ENCODE results near the gene ACR.

Gene ACR

DNA sequence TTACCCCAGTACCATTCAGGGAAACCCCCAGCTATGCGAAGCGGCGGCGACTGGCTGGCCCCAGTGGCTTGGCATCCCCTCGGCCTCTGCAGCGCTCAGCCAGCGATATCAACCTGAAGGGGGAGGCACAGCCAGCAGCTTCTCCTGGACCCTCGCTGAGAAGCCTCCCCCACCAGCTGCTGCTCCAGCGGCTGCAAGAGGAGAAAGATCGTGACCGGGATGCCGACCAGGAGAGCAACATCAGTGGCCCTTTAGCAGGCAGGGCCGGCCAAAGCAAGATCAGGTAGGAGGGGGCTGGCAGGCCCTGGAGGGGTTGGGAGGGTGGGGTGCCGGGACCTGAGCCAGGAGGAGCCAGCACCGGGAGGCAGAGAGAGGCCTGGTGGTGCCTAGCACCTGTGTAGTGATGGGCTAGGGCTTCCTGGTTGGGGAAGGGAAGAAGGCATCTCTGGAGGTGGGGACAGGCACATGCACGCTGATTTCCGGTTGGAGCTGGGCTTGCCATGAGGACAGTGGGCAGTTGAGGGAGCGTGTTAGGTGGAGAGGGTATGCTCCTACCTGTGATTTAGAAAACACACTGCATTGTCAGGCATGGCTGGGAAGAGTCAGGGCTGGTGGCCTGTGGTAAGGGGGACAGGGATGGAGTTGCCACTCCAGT is 43.1 kb upstream of the ACR start:
- POLR2A ChIA-PET: interaction anchor here (2.1 kb wide), 1 partner anchor 187 kb away, joined by 5 read pairs; the partner anchor contains the start of genes LMF2 and NCAPH2
- DNase-seq (ENCODE audit: extremely low spot score): no peak
- TF ChIP-seq SP1 (IDR thresholded peaks at IDR 0.05) (no peak), NFRKB (IDR thresholded peaks at IDR 0.05) (no peak), L3MBTL2 (conservative IDR thresholded peaks at IDR 0.05) (no peak), TARDBP (IDR thresholded peaks at IDR 0.05) (no peak), SUZ12 (IDR thresholded peaks at IDR 0.05) (no peak), LEF1 (IDR thresholded peaks at IDR 0.05; ENCODE audit: borderline replicate concordance) (no peak), HDGF (IDR thresholded peaks at IDR 0.05; ENCODE audit: borderline replicate concordance) (no peak), ZNF384 (IDR thresholded peaks at IDR 0.05) (no peak)
- CTCF ChIA-PET: interaction anchor here (1.3 to 1.7 kb wide), 2 partner anchors 68 to 74 kb away, joined by 3 to 5 read pairs; no protein-coding TSS in a partner anchor

DNA sequence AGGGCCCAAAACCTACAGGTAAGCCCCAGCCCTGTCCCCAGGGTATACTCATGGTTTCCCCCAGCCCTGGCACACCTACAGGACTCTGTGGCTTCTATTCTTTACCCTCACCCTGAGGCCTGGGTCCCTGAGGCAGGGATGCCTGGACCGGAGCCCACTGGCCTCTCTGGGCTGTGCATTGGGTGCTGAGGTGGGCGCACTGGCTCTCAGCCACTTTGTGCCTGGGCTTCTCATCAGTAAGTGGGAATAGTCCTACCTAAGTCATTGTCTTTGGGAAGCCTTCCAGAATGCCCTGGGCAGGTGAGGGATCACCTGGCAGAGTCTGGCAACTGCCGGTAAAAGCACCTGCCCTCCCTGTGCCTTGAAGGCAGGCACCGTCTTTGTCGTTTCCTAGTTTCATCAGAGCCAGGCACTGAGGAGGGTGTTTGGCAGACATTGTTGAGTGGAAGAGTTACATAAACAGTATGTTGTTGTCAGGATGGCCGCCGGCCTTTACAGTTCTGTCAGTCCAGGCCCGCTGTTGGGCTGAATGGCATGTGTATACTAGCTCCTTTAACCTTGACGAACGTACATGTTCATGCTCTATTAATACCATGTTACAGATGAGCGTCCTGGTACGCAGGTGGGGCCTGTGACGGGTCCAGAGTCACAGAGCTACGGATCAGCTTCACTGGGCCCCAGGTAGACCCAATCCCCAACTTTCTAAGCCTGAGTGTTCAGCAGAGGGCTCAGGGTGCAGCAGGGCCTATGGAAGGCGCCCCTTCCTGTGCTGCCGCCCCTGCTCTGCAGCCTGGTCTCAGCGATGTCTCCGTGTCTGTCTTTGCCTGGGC is 42.4 kb upstream of the ACR start:
- ChIA-PET CTCF (no interaction called here), POLR2A (interaction anchor here (2.1 kb wide), 1 partner anchor 188 kb away, joined by 5 read pairs; the partner anchor contains the start of genes LMF2 and NCAPH2)
- DNase-seq (ENCODE audit: extremely low spot score): no peak
- TF ChIP-seq ARNT (IDR thresholded peaks at IDR 0.05) (no peak), CTBP1 (IDR thresholded peaks at IDR 0.05; ENCODE audit: borderline replicate concordance) (no peak), TARDBP (IDR thresholded peaks at IDR 0.05) (no peak), FOXM1 (IDR thresholded peaks at IDR 0.05; ENCODE audit: borderline replicate concordance) (no peak), HDGF (IDR thresholded peaks at IDR 0.05; ENCODE audit: borderline replicate concordance) (no peak), SP1 (IDR thresholded peaks at IDR 0.05) (no peak), FOXK2 (IDR thresholded peaks at IDR 0.05) (no peak), FOXA1 (IDR thresholded peaks at IDR 0.05) (no peak)
- TF ChIP-seq, protein P1, sequence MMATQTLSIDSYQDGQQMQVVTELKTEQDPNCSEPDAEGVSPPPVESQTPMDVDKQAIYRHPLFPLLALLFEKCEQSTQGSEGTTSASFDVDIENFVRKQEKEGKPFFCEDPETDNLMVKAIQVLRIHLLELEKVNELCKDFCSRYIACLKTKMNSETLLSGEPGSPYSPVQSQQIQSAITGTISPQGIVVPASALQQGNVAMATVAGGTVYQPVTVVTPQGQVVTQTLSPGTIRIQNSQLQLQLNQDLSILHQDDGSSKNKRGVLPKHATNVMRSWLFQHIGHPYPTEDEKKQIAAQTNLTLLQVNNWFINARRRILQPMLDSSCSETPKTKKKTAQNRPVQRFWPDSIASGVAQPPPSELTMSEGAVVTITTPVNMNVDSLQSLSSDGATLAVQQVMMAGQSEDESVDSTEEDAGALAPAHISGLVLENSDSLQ (IDR thresholded peaks at IDR 0.05): no peak

DNA sequence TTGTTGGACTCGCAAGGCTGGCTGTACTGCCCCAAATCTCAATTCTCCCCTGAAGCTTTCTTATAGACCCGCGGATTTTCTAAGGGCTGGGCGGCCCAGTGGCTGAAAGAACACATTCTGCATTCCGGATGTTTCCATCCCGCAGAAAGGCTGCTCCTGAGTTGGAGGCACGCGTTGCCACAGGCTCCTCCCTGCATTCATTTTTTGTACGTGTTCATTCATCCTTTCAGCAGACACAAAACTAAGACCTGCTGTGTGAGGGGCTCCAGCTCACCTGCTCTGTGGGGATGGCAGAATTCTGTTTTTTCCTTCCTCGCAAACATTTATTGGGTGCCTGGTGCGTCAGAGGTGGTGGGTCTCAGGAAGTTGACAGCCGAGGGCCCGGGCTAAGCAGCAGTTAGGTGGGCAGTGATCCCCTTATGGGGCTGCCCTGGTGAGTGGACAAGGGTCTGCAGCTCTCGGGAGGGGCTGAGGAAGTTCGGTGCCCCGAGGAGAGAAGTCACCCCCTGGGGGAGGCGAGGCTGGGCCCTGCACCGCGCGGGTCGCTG is 41.7 kb upstream of the ACR start:
- no peak for TF ChIP-seq SUZ12 (IDR thresholded peaks at IDR 0.05)
- TF ChIP-seq NFRKB (IDR thresholded peaks at IDR 0.05): no peak
- no peak for TF ChIP-seq LEF1 (IDR thresholded peaks at IDR 0.05; ENCODE audit: borderline replicate concordance)
- TF ChIP-seq FOXK2 (IDR thresholded peaks at IDR 0.05): no peak
- TF ChIP-seq BHLHE40 (IDR thresholded peaks at IDR 0.05; ENCODE audit: borderline replicate concordance): no peak
- no peak for TF ChIP-seq ARNT (IDR thresholded peaks at IDR 0.05)
- TF ChIP-seq, protein P1 (IDR thresholded peaks at IDR 0.05): no peak
- no peak for TF ChIP-seq TARDBP (IDR thresholded peaks at IDR 0.05)
- TF ChIP-seq CTBP1 (IDR thresholded peaks at IDR 0.05; ENCODE audit: borderline replicate concordance): no peak
- no peak for TF ChIP-seq HDGF (IDR thresholded peaks at IDR 0.05; ENCODE audit: borderline replicate concordance)
- TF ChIP-seq FOXA1 (IDR thresholded peaks at IDR 0.05): no peak
- no peak for TF ChIP-seq ELF4 (IDR thresholded peaks at IDR 0.05)
- TF ChIP-seq SP1 (IDR thresholded peaks at IDR 0.05): no peak
- no peak for TF ChIP-seq ZNF384 (IDR thresholded peaks at IDR 0.05)
- TF ChIP-seq L3MBTL2 (conservative IDR thresholded peaks at IDR 0.05): no peak
- no peak for TF ChIP-seq FOXM1 (IDR thresholded peaks at IDR 0.05; ENCODE audit: borderline replicate concordance)
- DNase-seq (ENCODE audit: extremely low spot score): no peak
- POLR2A ChIA-PET: no interaction called here
- CTCF ChIA-PET: no interaction called here

DNA sequence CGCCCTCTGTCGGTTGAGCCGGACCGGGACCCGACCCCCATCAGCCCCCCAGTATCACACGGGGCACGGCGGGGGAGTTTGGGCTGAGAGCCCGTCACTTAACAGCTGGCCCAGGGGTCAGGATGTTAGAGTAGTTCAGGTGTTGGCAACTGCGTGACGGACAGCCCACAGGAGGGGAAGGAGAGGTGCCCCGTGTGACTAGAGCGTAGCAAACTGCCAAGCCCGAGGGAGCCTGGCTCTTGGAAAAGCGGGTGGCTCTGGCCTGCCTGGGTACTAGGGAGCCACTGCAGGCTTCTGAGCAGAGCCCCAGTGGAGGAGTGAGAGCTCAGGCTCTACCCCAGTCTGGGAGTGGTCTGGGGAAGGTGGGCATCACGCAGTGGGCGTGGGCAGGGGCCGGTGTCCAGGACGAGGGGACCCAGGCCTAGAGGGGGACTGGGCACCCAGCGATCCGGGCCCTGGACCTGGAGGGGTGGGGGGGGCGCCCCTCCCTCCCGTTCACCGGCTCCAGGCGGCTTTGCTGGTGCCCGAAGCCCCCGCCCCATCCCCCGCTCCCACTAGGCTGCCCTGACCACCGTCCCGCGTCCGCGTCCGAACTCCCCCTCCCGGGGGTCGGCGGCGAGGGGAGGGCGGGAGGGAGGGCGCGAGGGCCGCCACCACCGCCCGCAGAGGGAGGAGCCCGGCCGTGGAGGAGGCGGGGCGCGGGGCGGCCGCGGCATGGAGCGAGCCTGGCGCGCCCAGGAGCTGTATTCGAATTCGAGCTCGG is 41.0 kb upstream of the ACR start:
- TF ChIP-seq SUZ12 (IDR thresholded peaks at IDR 0.05) (no peak), ARNT (IDR thresholded peaks at IDR 0.05) (no peak), FOXA1 (IDR thresholded peaks at IDR 0.05) (no peak), ZNF384 (IDR thresholded peaks at IDR 0.05) (no peak)
- POLR2A ChIA-PET: interaction anchor here (1.0 kb wide), 1 partner anchor 172 kb away, joined by 3 read pairs; the partner anchor contains the start of gene SCO2
- DNase-seq (ENCODE audit: extremely low spot score): peak; percentile 74
- CTCF ChIA-PET: no interaction called here

DNA sequence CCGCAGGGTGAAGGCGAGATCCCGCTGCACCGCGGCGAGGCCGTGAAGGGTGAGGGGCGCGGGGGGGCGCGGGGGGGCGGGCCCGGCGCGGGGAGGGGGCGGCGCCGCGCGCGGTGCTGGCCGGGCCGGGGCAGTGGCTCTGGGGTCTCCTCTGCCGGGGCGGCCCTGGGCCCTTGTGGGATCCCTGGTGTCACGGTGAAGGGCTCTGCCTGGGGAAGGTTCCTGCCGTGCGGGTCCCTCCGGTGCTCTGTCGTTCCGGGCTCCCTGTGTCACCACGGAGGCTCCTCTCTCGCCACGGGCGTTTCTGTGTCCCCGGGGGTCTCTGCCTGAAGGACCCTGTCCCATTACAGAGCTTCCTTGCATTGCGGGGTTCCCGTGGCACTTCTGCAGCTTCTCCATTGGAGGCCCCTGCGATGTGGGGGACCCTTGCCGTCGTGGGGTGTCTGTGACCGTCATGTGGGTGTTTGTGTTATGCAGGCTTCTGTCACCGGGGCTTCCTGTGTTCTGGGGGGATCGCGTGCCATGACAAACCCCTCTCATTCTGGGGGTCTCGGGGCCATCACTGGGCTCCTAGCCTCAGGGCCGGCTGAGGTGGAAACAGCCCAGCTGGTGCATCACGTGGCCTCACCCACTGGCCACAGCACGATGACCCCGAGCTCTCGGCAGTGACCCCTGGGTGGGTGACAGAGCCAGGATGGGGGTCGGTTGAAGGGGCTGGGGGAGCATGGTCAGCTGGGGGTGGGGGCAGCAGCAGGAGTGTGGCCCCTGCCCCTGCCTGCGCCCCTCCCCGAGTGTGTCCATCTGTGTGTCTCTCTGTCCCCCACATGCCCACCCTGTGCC is 40.1 kb upstream of the ACR start:
- ChIA-PET POLR2A (interaction anchor here (1.0 kb wide), 1 partner anchor 172 kb away, joined by 3 read pairs; the partner anchor contains the start of gene SCO2), CTCF (no interaction called here)
- TF ChIP-seq FOXA1 (IDR thresholded peaks at IDR 0.05): no peak
- DNase-seq (ENCODE audit: extremely low spot score): peak; percentile 31

DNA sequence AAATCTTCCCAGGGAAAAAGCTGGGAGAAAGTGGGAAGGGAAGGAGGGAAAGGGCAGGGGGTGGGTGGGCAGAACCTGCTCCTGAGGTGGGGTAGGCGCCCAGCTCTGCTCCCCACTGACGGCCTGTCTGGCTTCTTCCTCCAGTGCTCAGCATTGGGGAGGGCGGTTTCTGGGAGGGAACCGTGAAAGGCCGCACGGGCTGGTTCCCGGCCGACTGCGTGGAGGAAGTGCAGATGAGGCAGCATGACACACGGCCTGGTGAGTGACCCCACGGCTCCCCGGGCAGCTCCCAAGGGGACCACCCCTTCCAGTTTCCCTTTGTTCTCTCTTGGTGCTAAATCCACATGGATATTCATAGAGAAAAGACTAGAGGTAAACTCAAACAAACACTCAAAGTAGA is 39.5 kb upstream of the ACR start:
- ChIA-PET CTCF (no interaction called here), POLR2A (no interaction called here)
- DNase-seq (ENCODE audit: extremely low spot score): no peak
- no peak for TF ChIP-seq FOXK2 (IDR thresholded peaks at IDR 0.05)
- TF ChIP-seq, protein P1 (IDR thresholded peaks at IDR 0.05): no peak
- no peak for TF ChIP-seq SP1 (IDR thresholded peaks at IDR 0.05)
- no peak for TF ChIP-seq LEF1 (IDR thresholded peaks at IDR 0.05; ENCODE audit: borderline replicate concordance)
- no peak for TF ChIP-seq BHLHE40 (IDR thresholded peaks at IDR 0.05; ENCODE audit: borderline replicate concordance)
- TF ChIP-seq FOXM1 (IDR thresholded peaks at IDR 0.05; ENCODE audit: borderline replicate concordance): no peak
- no peak for TF ChIP-seq SUZ12 (IDR thresholded peaks at IDR 0.05)
- no peak for TF ChIP-seq CTBP1 (IDR thresholded peaks at IDR 0.05; ENCODE audit: borderline replicate concordance)
- TF ChIP-seq NFRKB (IDR thresholded peaks at IDR 0.05): no peak
- no peak for TF ChIP-seq ARNT (IDR thresholded peaks at IDR 0.05)
- TF ChIP-seq L3MBTL2 (conservative IDR thresholded peaks at IDR 0.05): no peak
- no peak for TF ChIP-seq ELF4 (IDR thresholded peaks at IDR 0.05)
